IMR-90 (cell line): ENCODE results near the gene ACSBG1.

Experiments used
- CEBPB ChIP-seq: IDR thresholded peaks from 2 replicates; pipeline ENCODE4 v1.6.1; 2012; ENCODE audit warnings: low read depth, low read length, improper control_type of control experiment
- FOS ChIP-seq: fragments of 150-350 bp; IDR thresholded peaks from 2 replicates; pipeline ENCODE4 v1.6.1; 2016; ENCODE audit warnings: low read depth, low read length
- MAFK ChIP-seq: IDR thresholded peaks from 2 replicates; pipeline ENCODE4 v1.6.1; 2012; ENCODE audit warnings: low read depth, low read length, improper control_type of control experiment
- MAZ ChIP-seq: IDR thresholded peaks from 2 replicates; pipeline ENCODE4 v1.6.1; 2012; ENCODE audit warnings: low read depth, mild to moderate bottlenecking, low read length, improper control_type of control experiment, moderate library complexity, borderline replicate concordance
- POLR2A ChIP-seq: IDR thresholded peaks from 2 replicates; pipeline ENCODE4 v1.6.1; 2012; ENCODE audit warnings: mild to moderate bottlenecking, low read depth, low read length
- RCOR1 ChIP-seq: IDR thresholded peaks from 2 replicates; pipeline ENCODE4 v1.6.1; 2012; ENCODE audit warnings: mild to moderate bottlenecking, low read length, improper control_type of control experiment; ENCODE audit not compliant: insufficient replicate concordance
- USF2 ChIP-seq: fragments of 150-350 bp; IDR thresholded peaks from 2 replicates; pipeline ENCODE4 v1.6.1; 2017; ENCODE audit warnings: mild to moderate bottlenecking, antibody characterized with exemption, low read length, low read depth
- TF ChIP-seq, protein P1 (sequence below): conservative IDR thresholded peaks from 2 replicates; pipeline ENCODE4 v1.5.1; 2012; ENCODE audit warnings: mild to moderate bottlenecking, low read depth, low read length, improper control_type of control experiment

- TF ChIP-seq, protein P1, sequence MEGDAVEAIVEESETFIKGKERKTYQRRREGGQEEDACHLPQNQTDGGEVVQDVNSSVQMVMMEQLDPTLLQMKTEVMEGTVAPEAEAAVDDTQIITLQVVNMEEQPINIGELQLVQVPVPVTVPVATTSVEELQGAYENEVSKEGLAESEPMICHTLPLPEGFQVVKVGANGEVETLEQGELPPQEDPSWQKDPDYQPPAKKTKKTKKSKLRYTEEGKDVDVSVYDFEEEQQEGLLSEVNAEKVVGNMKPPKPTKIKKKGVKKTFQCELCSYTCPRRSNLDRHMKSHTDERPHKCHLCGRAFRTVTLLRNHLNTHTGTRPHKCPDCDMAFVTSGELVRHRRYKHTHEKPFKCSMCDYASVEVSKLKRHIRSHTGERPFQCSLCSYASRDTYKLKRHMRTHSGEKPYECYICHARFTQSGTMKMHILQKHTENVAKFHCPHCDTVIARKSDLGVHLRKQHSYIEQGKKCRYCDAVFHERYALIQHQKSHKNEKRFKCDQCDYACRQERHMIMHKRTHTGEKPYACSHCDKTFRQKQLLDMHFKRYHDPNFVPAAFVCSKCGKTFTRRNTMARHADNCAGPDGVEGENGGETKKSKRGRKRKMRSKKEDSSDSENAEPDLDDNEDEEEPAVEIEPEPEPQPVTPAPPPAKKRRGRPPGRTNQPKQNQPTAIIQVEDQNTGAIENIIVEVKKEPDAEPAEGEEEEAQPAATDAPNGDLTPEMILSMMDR, result no peak
- TF ChIP-seq RCOR1 (no peak), MAZ (no peak), FOS (no peak), CEBPB (no peak), POLR2A (no peak), MAFK (no peak), USF2 (no peak)
Measured at GRCh38 chr15:78129751-78130287, 104.5 kb downstream of the ACSBG1 start.
